ENCODE results near the gene INS. TPM values are rescaled to one million over a fixed set of nuclear protein-coding genes. Genes with fewer than 3 reads are reported as not detected.
"Not testable (repeated sequence)": the region's sequence is repeated elsewhere in the genome, so short reads cannot be mapped to it uniquely, and the experiment has no call there.

INS gene
- total RNA-seq, 2 experiments from 2014 or later = not detected

GRCh38 chr11:2185324-2186085 is 24.5 kb upstream of the INS start:
- CTCF ChIA-PET = interaction anchor here (0.9 to 1.5 kb wide), 7 partner anchors 12 to 236 kb away, joined by 3 to 12 read pairs (median 3); partner anchors contain the start of genes C11orf21 and TSPAN32
- no peaks in the 10 kb centered on the region for H3K9me3 Mint-ChIP-seq
- no peaks in the 10 kb centered on the region for H3K36me3 Mint-ChIP-seq (ENCODE audit: low read depth)
- POLR2A ChIA-PET = no interaction called here
- H3K27ac Mint-ChIP-seq = no peak overlapping the region
- H3K4me3 Mint-ChIP-seq = no peak overlapping the region
- H3K27me3 Mint-ChIP-seq = no peaks in the 10 kb centered on the region
- no peak for DNase-seq
- no peaks in the 10 kb centered on the region for H3K4me1 Mint-ChIP-seq

- Mint-ChIP-seq H3K27ac (no peak overlapping the region), H3K9me3 (no peaks in the 10 kb centered on the region), H3K4me1 (no peaks in the 10 kb centered on the region), H3K4me3 (no peak overlapping the region), H3K36me3 (ENCODE audit: low read depth) (no peaks in the 10 kb centered on the region), H3K27me3 (no peaks in the 10 kb centered on the region)
- no peak for DNase-seq
- CTCF ChIA-PET = interaction anchor here (1.5 kb wide), 1 partner anchor 15 kb away, joined by 5 read pairs; no protein-coding TSS in a partner anchor
- POLR2A ChIA-PET = no interaction called here
Measured at GRCh38 chr11:2182692-2183474, 21.9 kb upstream of the INS start.

- no peak for DNase-seq
- Mint-ChIP-seq H3K4me1 (no peaks in the 10 kb centered on the region), H3K27me3 (no peaks in the 10 kb centered on the region), H3K27ac (no peak overlapping the region), H3K4me3 (no peak overlapping the region), H3K36me3 (ENCODE audit: low read depth) (no peaks in the 10 kb centered on the region), H3K9me3 (no peaks in the 10 kb centered on the region)
- ChIA-PET POLR2A (no interaction called here), CTCF (no interaction called here)
Measured at GRCh38 chr11:2182075-2182474, 21.1 kb upstream of the INS start.

- no peak overlapping the region for H3K27ac Mint-ChIP-seq
- H3K36me3 Mint-ChIP-seq (ENCODE audit: low read depth) = no peaks in the 10 kb centered on the region
- POLR2A ChIA-PET = no interaction called here
- H3K9me3 Mint-ChIP-seq = peaks cover 2% of the 10 kb centered on the region
- DNase-seq = no peak
- CTCF ChIA-PET = no interaction called here
- no peak overlapping the region for H3K4me3 Mint-ChIP-seq
- H3K27me3 Mint-ChIP-seq = no peaks in the 10 kb centered on the region
- no peaks in the 10 kb centered on the region for H3K4me1 Mint-ChIP-seq
Measured at GRCh38 chr11:2180789-2181370, 19.9 kb upstream of the INS start.

GRCh38 chr11:2180347-2180746 is 19.3 kb upstream of the INS start:
- no peaks in the 10 kb centered on the region for H3K36me3 Mint-ChIP-seq (ENCODE audit: low read depth)
- CTCF ChIA-PET = no interaction called here
- H3K4me1 Mint-ChIP-seq = no peaks in the 10 kb centered on the region
- H3K9me3 Mint-ChIP-seq = peaks cover 2% of the 10 kb centered on the region
- no peaks in the 10 kb centered on the region for H3K27me3 Mint-ChIP-seq
- H3K27ac Mint-ChIP-seq = no peak overlapping the region
- POLR2A ChIA-PET = no interaction called here
- H3K4me3 Mint-ChIP-seq = no peak overlapping the region
- DNase-seq = no peak

GRCh38 chr11:2179516-2179915 is 18.5 kb upstream of the INS start:
- peaks cover 2% of the 10 kb centered on the region for H3K9me3 Mint-ChIP-seq
- no peaks in the 10 kb centered on the region for H3K36me3 Mint-ChIP-seq (ENCODE audit: low read depth)
- H3K4me3 Mint-ChIP-seq = no peak overlapping the region
- DNase-seq = no peak
- ChIA-PET POLR2A (no interaction called here), CTCF (no interaction called here)
- H3K27ac Mint-ChIP-seq = no peak overlapping the region
- H3K4me1 Mint-ChIP-seq = no peaks in the 10 kb centered on the region
- H3K27me3 Mint-ChIP-seq = no peaks in the 10 kb centered on the region

- no peaks in the 10 kb centered on the region for H3K27me3 Mint-ChIP-seq
- ChIA-PET POLR2A (no interaction called here), CTCF (no interaction called here)
- no peaks in the 10 kb centered on the region for H3K4me1 Mint-ChIP-seq
- peaks cover 2% of the 10 kb centered on the region for H3K9me3 Mint-ChIP-seq
- H3K27ac Mint-ChIP-seq = no peak overlapping the region
- H3K36me3 Mint-ChIP-seq (ENCODE audit: low read depth) = no peaks in the 10 kb centered on the region
- H3K4me3 Mint-ChIP-seq = no peak overlapping the region
- DNase-seq = no peak
Measured at GRCh38 chr11:2178906-2179494, 18.0 kb upstream of the INS start.

- CTCF ChIA-PET = interaction anchor here (0.7 kb wide), 1 partner anchor 243 kb away, joined by 3 read pairs; no protein-coding TSS in a partner anchor
- H3K27me3 Mint-ChIP-seq; H3K4me1 Mint-ChIP-seq; DNase-seq; H3K9me3 Mint-ChIP-seq; H3K27ac Mint-ChIP-seq; H3K4me3 Mint-ChIP-seq; POLR2A ChIA-PET; H3K36me3 Mint-ChIP-seq (ENCODE audit: low read depth): not testable (repeated sequence)
Measured at GRCh38 chr11:2178055-2178773, 17.2 kb upstream of the INS start.

- no peak overlapping the region for H3K4me3 Mint-ChIP-seq
- ChIA-PET CTCF (no interaction called here), POLR2A (no interaction called here)
- H3K36me3 Mint-ChIP-seq (ENCODE audit: low read depth) = no peaks in the 10 kb centered on the region
- peaks cover 2% of the 10 kb centered on the region for H3K9me3 Mint-ChIP-seq
- no peak overlapping the region for H3K27ac Mint-ChIP-seq
- DNase-seq = no peak
- no peaks in the 10 kb centered on the region for H3K27me3 Mint-ChIP-seq
- H3K4me1 Mint-ChIP-seq = no peaks in the 10 kb centered on the region
Measured at GRCh38 chr11:2177076-2177475, 16.1 kb upstream of the INS start.

- ChIA-PET CTCF (no interaction called here), POLR2A (no interaction called here)
- Mint-ChIP-seq H3K4me3 (no peak overlapping the region), H3K27ac (no peak overlapping the region), H3K9me3 (peaks cover 2% of the 10 kb centered on the region), H3K27me3 (no peaks in the 10 kb centered on the region), H3K36me3 (ENCODE audit: low read depth) (no peaks in the 10 kb centered on the region), H3K4me1 (no peaks in the 10 kb centered on the region)
- no peak for DNase-seq
Measured at GRCh38 chr11:2176389-2176900, 15.4 kb upstream of the INS start.

GRCh38 chr11:2175659-2176058 is 14.7 kb upstream of the INS start:
- ChIA-PET CTCF (no interaction called here), POLR2A (no interaction called here)
- Mint-ChIP-seq H3K4me1 (no peaks in the 10 kb centered on the region), H3K9me3 (peaks cover 2% of the 10 kb centered on the region), H3K4me3 (no peak overlapping the region), H3K27me3 (no peaks in the 10 kb centered on the region), H3K27ac (no peak overlapping the region), H3K36me3 (ENCODE audit: low read depth) (no peaks in the 10 kb centered on the region)
- DNase-seq = no peak

- no peaks in the 10 kb centered on the region for H3K4me1 Mint-ChIP-seq
- no peak overlapping the region for H3K27ac Mint-ChIP-seq
- H3K9me3 Mint-ChIP-seq = peaks cover 2% of the 10 kb centered on the region
- no peak for DNase-seq
- CTCF ChIA-PET = interaction anchor here (0.7 kb wide), 1 partner anchor 246 kb away, joined by 3 read pairs; no protein-coding TSS in a partner anchor
- POLR2A ChIA-PET = no interaction called here
- H3K4me3 Mint-ChIP-seq = no peak overlapping the region
- H3K36me3 Mint-ChIP-seq (ENCODE audit: low read depth) = no peaks in the 10 kb centered on the region
- no peaks in the 10 kb centered on the region for H3K27me3 Mint-ChIP-seq
Measured at GRCh38 chr11:2174361-2174760, 13.4 kb upstream of the INS start.

All from activated CD4-positive, alpha-beta T cell treated with anti-CD3 and anti-CD28 coated beads, Interleukin-2, amount 10 ng/mL, durations not matched to agents 7 days and 5 days (primary cell).